Activated CD8-positive, alpha-beta memory T cell treated with anti-CD3 and anti-CD28 coated beads for 4 hours (primary cell): Measurements from ENCODE around the gene TNK2.
"Not testable (repeated sequence)": the region's sequence is repeated elsewhere in the genome, so short reads cannot be mapped to it uniquely, and the experiment has no call there.

Experiments used
- DNase-seq, 2 donors: peaks; one replicate each; pipeline ENCODE4 v3.0.0-alpha.2; 2020; ENCODE audit warnings: low read depth in 2 of 2

The TNK2 gene

GRCh38 chr3:195916991-195917390, 8.6 kb upstream of the TNK2 start:
- no peak for DNase-seq

- DNase-seq = no peak
Measured at GRCh38 chr3:195916291-195916690, 7.9 kb upstream of the TNK2 start.

- DNase-seq = peak; percentile 89 to 93
Measured at GRCh38 chr3:195914648-195915473, 6.5 kb upstream of the TNK2 start.

GRCh38 chr3:195914146-195914545, 5.8 kb upstream of the TNK2 start:
- DNase-seq = not testable (repeated sequence)

- no peak for DNase-seq
Measured at GRCh38 chr3:195913382-195913781, 5.0 kb upstream of the TNK2 start.

- DNase-seq = no peak
Measured at GRCh38 chr3:195911946-195912270, 3.6 kb upstream of the TNK2 start.

GRCh38 chr3:195911041-195911945, 2.9 kb upstream of the TNK2 start:
- no peak for DNase-seq

GRCh38 chr3:195910499-195910845, 2.1 kb upstream of the TNK2 start:
- DNase-seq = no peak

GRCh38 chr3:195909644-195910498, 1.5 kb upstream of the TNK2 start:
- DNase-seq = peak; percentile 77 to 78

- no peak for DNase-seq
Measured at GRCh38 chr3:195908694-195909581, 587 bp upstream of the TNK2 start.

GRCh38 chr3:195907684-195907933, 742 bp downstream of the TNK2 start:
- no peak for DNase-seq

GRCh38 chr3:195906865-195907683, 1.3 kb downstream of the TNK2 start:
- peak in 1 of 2 donors; percentile 61 for DNase-seq

- no peak for DNase-seq
Measured at GRCh38 chr3:195905970-195906864, 2.1 kb downstream of the TNK2 start.

- DNase-seq = no peak
Measured at GRCh38 chr3:195904368-195904767, 4.0 kb downstream of the TNK2 start.

- no peak for DNase-seq
Measured at GRCh38 chr3:195903950-195904290, 4.4 kb downstream of the TNK2 start.

- not testable (repeated sequence) for DNase-seq
Measured at GRCh38 chr3:195902634-195903033, 5.7 kb downstream of the TNK2 start.

GRCh38 chr3:195901836-195902585, 6.3 kb downstream of the TNK2 start:
- not testable (repeated sequence) for DNase-seq

- no peak for DNase-seq
Measured at GRCh38 chr3:195900436-195901355, 7.7 kb downstream of the TNK2 start.
